Breast epithelium (tissue), 4 donors: ENCODE data around the gene CHI3L2. TPM values are rescaled to one million over a fixed set of nuclear protein-coding genes. Genes with fewer than 3 reads are reported as not detected.

Experiments used
- DNase-seq, 2 donors: peaks; one replicate each; pipeline ENCODE4 v3.0.0-alpha.2; 2019; ENCODE audit warnings: low spot score in 2 of 2
- H3K27ac ChIP-seq, 2 donors: fragments of 200-600 bp; sonication (generic) in 1 of 2; one replicate each; pipeline ENCODE4 v1.5.1; 2016 to 2019; ENCODE audit warnings: mild to moderate bottlenecking in 1 of 2
- H3K27me3 ChIP-seq, 2 donors: fragments of 200-600 bp; sonication (generic) in 1 of 2; one replicate each; pipeline versions ENCODE4 v1.5.1 to v1.6.0; 2017 to 2019; ENCODE audit warnings: control low read depth in 1 of 2, mild to moderate bottlenecking in 1 of 2
- H3K36me3 ChIP-seq: fragments of 200-600 bp; one replicate; pipeline ENCODE4 v1.5.1; 2019
- H3K4me1 ChIP-seq, 2 donors: fragments of 200-600 bp; sonication (generic); one replicate each; pipeline ENCODE4 v1.5.1; 2016 to 2019; ENCODE audit warnings: control low read depth in 1 of 2
- H3K4me3 ChIP-seq, 3 donors: fragments of 200-600 bp; sonication (generic); 1 replicate in 2 of 3; 2 replicates in 1 of 3; pipeline ENCODE4 v1.5.1; 2016 to 2019; ENCODE audit warnings: mild to moderate bottlenecking in 3 of 3, moderate library complexity in 2 of 3
- H3K9me3 ChIP-seq, 2 donors: fragments of 200-600 bp; sonication (generic) in 1 of 2; one replicate each; pipeline ENCODE4 v1.5.1; 2016 to 2019; ENCODE audit warnings: control low read depth in 1 of 2
- CTCF ChIP-seq, 3 donors: fragments of 450-650 bp; IDR thresholded peaks; one replicate each; pipeline ENCODE4 v1.5.1; 2016 to 2017; ENCODE audit warnings: antibody characterized with exemption in 3 of 3, mild to moderate bottlenecking in 3 of 3, moderate library complexity in 3 of 3
- POLR2A ChIP-seq: fragments of 450-650 bp; IDR thresholded peaks from one replicate; pipeline ENCODE4 v1.6.1; 2016; ENCODE audit warnings: antibody characterized with exemption, mild to moderate bottlenecking, moderate library complexity
- POLR2AphosphoS5 ChIP-seq, 3 donors: sonication (generic); formaldehyde crosslinking; IDR thresholded peaks; one replicate each; pipeline ENCODE4 v1.6.1; 2017; ENCODE audit warnings: antibody characterized with exemption in 3 of 3
- intact Hi-C: fragments of 100-400 bp; cut with DNase I; formaldehyde crosslinking; loops from one replicate; pipeline ENCODE4 v1.15.1; 2023; ENCODE audit warnings: low total_unique reads
- total RNA-seq, 3 donors: library from RNA; depleted of rRNA; stranded (reverse); fragments of >200 nt; gene quantifications; one replicate each; pipeline ENCODE4 v1.1.0, GENCODE V29; 2016

Gene CHI3L2
- total RNA-seq, 3 donors from 2014 or later: 9.5 to 22.0 (median 14.1) TPM

GRCh38 chr1:111184663-111185062 is 42.9 kb upstream of the CHI3L2 start:
- H3K27ac ChIP-seq: no peak overlapping the region
- no peaks in the 10 kb centered on the region for H3K27me3 ChIP-seq
- H3K4me1 ChIP-seq: no peaks in the 10 kb centered on the region
- no peaks in the 10 kb centered on the region for H3K9me3 ChIP-seq
- intact Hi-C loops: no loop called here
- no peak overlapping the region for H3K4me3 ChIP-seq
- DNase-seq: no peak
- TF ChIP-seq POLR2AphosphoS5 (IDR thresholded peaks at IDR 0.05) (no peak), POLR2A (no peak), CTCF (IDR thresholded peaks at IDR 0.05) (no peak)
- H3K36me3 ChIP-seq: no peaks in the 10 kb centered on the region

DNA sequence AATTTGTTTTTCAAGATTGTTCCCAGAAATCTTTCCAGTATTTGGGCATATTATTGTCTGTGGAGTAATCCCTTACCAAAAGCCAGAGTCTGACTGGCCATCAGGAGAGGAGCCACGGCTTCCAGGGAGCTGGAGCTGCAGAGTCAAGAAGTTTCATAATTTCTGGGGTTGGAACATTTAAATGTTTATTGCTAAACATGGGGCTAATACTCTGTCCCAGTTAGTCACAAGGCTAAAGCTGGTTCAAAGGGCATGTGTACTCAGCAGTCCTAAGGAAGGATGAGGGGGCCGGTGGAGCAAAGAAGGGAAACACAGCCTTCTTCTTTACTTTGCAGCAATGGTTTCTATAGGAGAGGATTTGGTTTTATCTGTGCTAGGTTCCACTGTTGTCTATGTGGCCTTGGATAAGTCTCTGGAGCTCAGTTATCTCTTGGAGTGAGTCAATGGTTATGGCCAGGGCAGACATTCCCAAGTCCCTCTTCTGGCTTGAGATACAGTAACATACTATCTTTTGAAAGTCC is 36.5 kb upstream of the CHI3L2 start:
- Histone ChIP-seq H3K27me3 (no peaks in the 10 kb centered on the region), H3K4me1 (peaks cover 0 to 5% of the 10 kb centered on the region in 2 donors), H3K27ac (peak overlapping the region; percentile 74 to 77), H3K4me3 (no peak overlapping the region), H3K36me3 (no peaks in the 10 kb centered on the region), H3K9me3 (no peaks in the 10 kb centered on the region)
- intact Hi-C loops: no loop called here
- no peak for DNase-seq
- TF ChIP-seq POLR2AphosphoS5 (IDR thresholded peaks at IDR 0.05) (no peak), POLR2A (no peak), CTCF (IDR thresholded peaks at IDR 0.05) (no peak)

GRCh38 chr1:111191496-111191895 is 36.0 kb upstream of the CHI3L2 start:
- Histone ChIP-seq H3K27ac (peak overlapping the region; percentile 74 to 77), H3K4me1 (peaks cover 0 to 5% of the 10 kb centered on the region in 2 donors)
- no peak for TF ChIP-seq CTCF (IDR thresholded peaks at IDR 0.05)
- TF ChIP-seq POLR2A: no peak
- no peak for TF ChIP-seq POLR2AphosphoS5 (IDR thresholded peaks at IDR 0.05)

GRCh38 chr1:111192074-111192473 is 35.4 kb upstream of the CHI3L2 start:
- Histone ChIP-seq H3K27ac (peak overlapping the region; percentile 74 to 77), H3K36me3 (no peaks in the 10 kb centered on the region), H3K9me3 (no peaks in the 10 kb centered on the region), H3K27me3 (no peaks in the 10 kb centered on the region), H3K4me1 (peaks cover 0 to 5% of the 10 kb centered on the region in 2 donors), H3K4me3 (no peak overlapping the region)
- no peak for DNase-seq
- TF ChIP-seq POLR2A (no peak), CTCF (IDR thresholded peaks at IDR 0.05) (no peak), POLR2AphosphoS5 (IDR thresholded peaks at IDR 0.05) (no peak)
- intact Hi-C loops: no loop called here

More at GRCh38 chr1:111191496-111191895, 36.0 kb upstream of the CHI3L2 start:
- Histone ChIP-seq H3K27me3 (no peaks in the 10 kb centered on the region), H3K9me3 (no peaks in the 10 kb centered on the region), H3K36me3 (no peaks in the 10 kb centered on the region), H3K4me3 (no peak overlapping the region)
- intact Hi-C loops: no loop called here
- no peak for DNase-seq

DNA sequence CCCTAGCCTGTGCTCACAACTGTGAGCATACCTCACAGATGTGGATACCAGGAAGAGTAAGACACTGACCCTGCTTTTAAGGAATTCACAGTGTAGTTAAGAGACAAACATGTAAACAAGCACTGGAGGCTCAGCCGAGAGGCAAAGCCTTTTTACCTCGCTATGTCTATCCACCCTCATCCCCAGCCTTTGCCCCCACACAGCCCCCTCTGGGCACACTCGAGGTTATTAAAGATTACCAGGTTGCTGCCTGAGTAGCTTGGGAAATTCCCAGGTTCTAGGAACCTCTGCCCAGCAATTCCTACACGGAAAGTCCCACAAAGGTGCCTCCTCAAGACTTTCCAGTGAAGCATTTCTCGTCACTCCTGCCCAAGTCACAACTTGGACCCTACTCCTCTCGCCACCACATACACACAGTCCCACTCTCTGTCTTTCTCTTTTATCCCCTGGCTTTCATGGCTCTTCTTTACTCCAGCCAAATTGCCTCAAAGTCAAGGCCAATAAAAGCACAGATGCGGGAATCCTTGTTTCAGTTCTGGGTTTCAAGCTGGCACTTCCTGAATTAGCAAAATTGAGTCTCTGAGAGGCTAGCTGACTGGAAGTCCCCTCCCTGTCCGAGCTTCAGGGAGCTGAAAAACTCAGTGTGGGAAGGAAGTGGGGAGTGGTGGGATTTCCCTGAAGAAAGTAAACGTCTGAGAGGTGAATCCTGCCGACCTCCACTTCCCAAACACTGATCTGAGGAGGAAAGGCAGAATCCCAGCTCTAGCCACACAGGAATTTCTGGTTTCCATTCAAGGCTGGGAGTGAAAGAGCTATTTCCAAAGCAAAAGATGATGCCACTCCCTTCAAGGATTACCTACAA is 34.6 kb upstream of the CHI3L2 start:
- DNase-seq: no peak
- no peaks in the 10 kb centered on the region for H3K36me3 ChIP-seq
- H3K27me3 ChIP-seq: no peaks in the 10 kb centered on the region
- H3K9me3 ChIP-seq: no peaks in the 10 kb centered on the region
- peak overlapping the region; percentile 74 to 77 for H3K27ac ChIP-seq
- no peak for TF ChIP-seq POLR2AphosphoS5 (IDR thresholded peaks at IDR 0.05)
- peaks cover 0 to 5% of the 10 kb centered on the region in 2 donors for H3K4me1 ChIP-seq
- intact Hi-C loops: no loop called here
- H3K4me3 ChIP-seq: no peak overlapping the region
